OCI-LY7 (cell line): ENCODE measurements around the gene TMEM273. TPM values are rescaled to one million over a fixed set of nuclear protein-coding genes. Genes with fewer than 3 reads are reported as not detected.

ENCODE experiments used
- BruUV-seq: library from RNA; stranded (reverse); fragments of 400-500 nt; replicated peaks from 2 replicates; lab custom pipeline; 2021; lab: Mats Ljungman, UMichigan
- CTCF ChIA-PET: fragments of 300-600 bp; sonication (Branson Sonifier 250); formaldehyde crosslinking; loops from one replicate; lab custom pipeline; 2022; ENCODE audit warnings: antibody characterized with exemption; ENCODE audit not compliant: unreplicated experiment; lab: Charles Lee
- POLR2A ChIA-PET: fragments of 300-600 bp; sonication (Branson Sonifier 250); formaldehyde crosslinking; loops from one replicate; lab custom pipeline; 2022; ENCODE audit warnings: antibody characterized with exemption; lab: Charles Lee
- DNase-seq: peaks from one replicate; pipeline ENCODE4 v3.0.0-alpha.2; 2015; ENCODE audit warnings: low spot score
- H2AFZ ChIP-seq: fragments of 200-600 bp; sonication (generic), shearing (Covaris generic); 2 replicates; pipeline ENCODE4 v1.6.1; 2014; ENCODE audit warnings: mild to moderate bottlenecking, antibody characterized with exemption, low read length, moderate library complexity
- H3K27ac ChIP-seq: fragments of 200-600 bp; sonication (generic); 2 replicates; pipeline ENCODE4 v1.5.1; 2014; ENCODE audit warnings: mixed run types, low read depth, mild to moderate bottlenecking, moderate library complexity, low read length, inconsistent platforms; ENCODE audit not compliant: poor library complexity, severe bottlenecking
- H3K36me3 ChIP-seq: fragments of 200-600 bp; sonication (generic); 2 replicates; pipeline ENCODE4 v1.6.1; 2014; ENCODE audit warnings: mild to moderate bottlenecking, antibody characterized with exemption, low read length, moderate library complexity, mixed read lengths; ENCODE audit not compliant: insufficient read depth
- H3K4me1 ChIP-seq: fragments of 200-600 bp; sonication (generic); 2 replicates; pipeline ENCODE4 v1.5.1; 2014; ENCODE audit warnings: mild to moderate bottlenecking, low read length; ENCODE audit not compliant: insufficient read depth, poor library complexity, severe bottlenecking
- H3K4me2 ChIP-seq: fragments of 200-600 bp; sonication (generic); 2 replicates; pipeline ENCODE4 v1.6.1; 2014; ENCODE audit warnings: mild to moderate bottlenecking, low read length
- H3K4me3 ChIP-seq: fragments of 200-600 bp; sonication (generic); 2 replicates; pipeline ENCODE4 v1.5.1; 2014; ENCODE audit warnings: mild to moderate bottlenecking, low read depth, low read length; ENCODE audit not compliant: poor library complexity, severe bottlenecking
- H3K79me2 ChIP-seq: fragments of 200-600 bp; sonication (generic); 2 replicates; pipeline ENCODE4 v1.6.1; 2016; ENCODE audit warnings: low read depth, mild to moderate bottlenecking, low read length, moderate library complexity, mixed read lengths; ENCODE audit not compliant: insufficient read depth
- H3K9me2 ChIP-seq: fragments of 200-600 bp; sonication (generic); 2 replicates; pipeline ENCODE4 v1.6.1; 2016; ENCODE audit warnings: mild to moderate bottlenecking, low read length, mixed read lengths; ENCODE audit not compliant: insufficient read depth
- H3K9me3 ChIP-seq: fragments of 200-600 bp; sonication (generic); 2 replicates; pipeline ENCODE4 v1.6.1; 2014; ENCODE audit warnings: mild to moderate bottlenecking, mixed run types, low read length, mixed read lengths
- H4K20me1 ChIP-seq: fragments of 200-600 bp; sonication (generic); 2 replicates; pipeline ENCODE4 v1.6.1; 2014; ENCODE audit warnings: mild to moderate bottlenecking, antibody characterized with exemption, low read length, moderate library complexity, mixed read lengths; ENCODE audit not compliant: insufficient read depth
- EZH2phosphoT487 ChIP-seq: fragments of 200-600 bp; sonication (generic); IDR thresholded peaks from 2 replicates; pipeline ENCODE4 v1.6.1; 2018; ENCODE audit warnings: low read depth, borderline replicate concordance, mild to moderate bottlenecking, mixed run types, antibody characterized with exemption, low read length, moderate library complexity, mixed read lengths
- intact Hi-C: fragments of 100-400 bp; cut with micrococcal nuclease; formaldehyde crosslinking; loops from one replicate; pipeline ENCODE4 v1.10.0; 2022; ENCODE audit not compliant: unreplicated experiment
- total RNA-seq, 2 experiments: library from RNA; depleted of rRNA in 1 of 2; stranded (reverse); fragments of >200 nt in 1 of 2; shearing (Covaris generic) in 1 of 2; gene quantifications; 2 replicates each; pipeline ENCODE4 v1.2.3, GENCODE V29; 2014 to 2022
- TF ChIP-seq, protein P1 (sequence below): fragments of 200-600 bp; sonication (generic); conservative IDR thresholded peaks from 2 replicates; pipeline ENCODE4 v1.5.1; 2014; ENCODE audit warnings: mild to moderate bottlenecking, antibody characterized with exemption, low read length, moderate library complexity, mixed read lengths

TMEM273 gene
- total RNA-seq, 2 experiments from 2014 or later = 0.82 to 1.8 TPM

DNA sequence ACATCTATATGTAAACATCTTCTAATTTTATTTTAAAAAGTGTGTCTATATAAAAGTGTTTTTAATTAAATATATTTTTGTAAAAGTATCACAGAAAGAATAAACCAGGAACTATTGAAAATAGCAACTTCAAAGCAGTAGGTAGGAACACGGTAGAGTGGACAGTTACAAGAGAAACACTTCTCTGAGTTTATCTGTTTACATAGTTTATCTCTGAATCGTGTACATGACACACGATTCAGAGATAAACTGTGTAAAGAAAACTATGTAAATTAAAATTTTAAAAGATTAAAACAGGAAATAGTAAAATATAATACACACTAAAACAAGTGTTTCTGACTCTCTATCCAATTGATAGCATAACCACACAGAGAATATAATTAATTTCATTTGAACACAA is 29.3 kb downstream of the TMEM273 start:
- no TSS peak for BruUV-seq

DNA sequence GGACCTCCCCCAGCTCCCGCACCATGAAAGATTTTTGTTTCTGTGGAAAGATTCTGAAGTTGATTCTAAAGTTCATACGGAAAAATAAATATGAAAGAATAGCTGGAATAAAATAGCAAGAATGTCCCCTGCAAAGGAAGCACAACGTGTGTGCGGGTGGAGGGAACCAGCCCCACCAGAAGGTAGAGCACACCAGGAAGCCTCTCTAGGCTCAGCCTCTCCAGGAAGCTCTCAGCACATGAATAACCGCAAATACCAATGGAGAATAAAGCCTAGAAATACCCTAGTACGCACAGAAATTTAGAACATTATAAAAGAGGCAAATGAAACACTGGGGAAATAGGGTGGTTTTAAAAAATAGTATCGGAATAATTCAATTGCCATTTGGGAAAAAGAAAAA is 29.8 kb downstream of the TMEM273 start:
- Histone ChIP-seq H3K4me3 (no peak overlapping the region), H3K36me3 (no peaks in the 10 kb centered on the region), H3K27ac (no peak overlapping the region), H4K20me1 (no peaks in the 10 kb centered on the region), H3K4me1 (peaks cover 7% of the 10 kb centered on the region), H3K4me2 (no peak overlapping the region), H3K9me3 (no peaks in the 10 kb centered on the region), H3K9me2 (no peaks in the 10 kb centered on the region), H2AFZ (no peak overlapping the region), H3K79me2 (no peaks in the 10 kb centered on the region)
- TF ChIP-seq, protein P1, sequence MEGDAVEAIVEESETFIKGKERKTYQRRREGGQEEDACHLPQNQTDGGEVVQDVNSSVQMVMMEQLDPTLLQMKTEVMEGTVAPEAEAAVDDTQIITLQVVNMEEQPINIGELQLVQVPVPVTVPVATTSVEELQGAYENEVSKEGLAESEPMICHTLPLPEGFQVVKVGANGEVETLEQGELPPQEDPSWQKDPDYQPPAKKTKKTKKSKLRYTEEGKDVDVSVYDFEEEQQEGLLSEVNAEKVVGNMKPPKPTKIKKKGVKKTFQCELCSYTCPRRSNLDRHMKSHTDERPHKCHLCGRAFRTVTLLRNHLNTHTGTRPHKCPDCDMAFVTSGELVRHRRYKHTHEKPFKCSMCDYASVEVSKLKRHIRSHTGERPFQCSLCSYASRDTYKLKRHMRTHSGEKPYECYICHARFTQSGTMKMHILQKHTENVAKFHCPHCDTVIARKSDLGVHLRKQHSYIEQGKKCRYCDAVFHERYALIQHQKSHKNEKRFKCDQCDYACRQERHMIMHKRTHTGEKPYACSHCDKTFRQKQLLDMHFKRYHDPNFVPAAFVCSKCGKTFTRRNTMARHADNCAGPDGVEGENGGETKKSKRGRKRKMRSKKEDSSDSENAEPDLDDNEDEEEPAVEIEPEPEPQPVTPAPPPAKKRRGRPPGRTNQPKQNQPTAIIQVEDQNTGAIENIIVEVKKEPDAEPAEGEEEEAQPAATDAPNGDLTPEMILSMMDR = no peak
- TF ChIP-seq EZH2phosphoT487 = no peak
- ChIA-PET CTCF (no interaction called here), POLR2A (no interaction called here)
- intact Hi-C loops = no loop called here
- BruUV-seq = no TSS peak
- no peak for DNase-seq

More for the DNA sequence above, 29.3 kb downstream of the TMEM273 start:
- no peak for TF ChIP-seq EZH2phosphoT487
- TF ChIP-seq, protein P1 = no peak
- Histone ChIP-seq H3K36me3 (no peaks in the 10 kb centered on the region), H3K27ac (no peak overlapping the region), H3K4me2 (no peak overlapping the region), H3K79me2 (no peaks in the 10 kb centered on the region), H2AFZ (no peak overlapping the region), H3K9me2 (no peaks in the 10 kb centered on the region), H3K9me3 (no peaks in the 10 kb centered on the region), H4K20me1 (no peaks in the 10 kb centered on the region), H3K4me3 (no peak overlapping the region), H3K4me1 (peaks cover 8% of the 10 kb centered on the region)
- intact Hi-C loops = no loop called here
- no peak for DNase-seq
- POLR2A ChIA-PET = no interaction called here
- CTCF ChIA-PET = no interaction called here

DNA sequence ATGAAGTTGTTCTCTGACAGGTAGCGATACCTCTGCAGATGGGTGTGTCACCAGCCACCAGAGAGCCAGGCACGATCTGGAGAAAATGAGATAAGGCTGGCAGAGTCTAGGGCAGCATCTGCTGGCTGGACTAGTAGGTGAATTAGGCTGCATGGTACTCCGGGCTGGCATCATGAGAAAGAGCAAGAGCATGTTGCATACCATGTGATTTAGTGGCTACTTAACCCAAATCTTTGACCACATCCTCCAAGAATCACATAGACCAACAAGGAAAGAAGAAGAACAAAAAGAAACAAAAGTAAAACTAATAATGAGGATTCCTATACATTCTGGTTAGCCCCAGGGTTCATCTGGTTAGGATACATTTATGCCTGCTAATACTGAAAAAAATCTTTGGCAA is 31.0 kb downstream of the TMEM273 start:
- no peak overlapping the region for H3K4me3 ChIP-seq
- no peaks in the 10 kb centered on the region for H3K9me2 ChIP-seq
- peaks cover 14% of the 10 kb centered on the region for H3K4me1 ChIP-seq
- no peaks in the 10 kb centered on the region for H3K36me3 ChIP-seq
- POLR2A ChIA-PET = no interaction called here
- no peak overlapping the region for H2AFZ ChIP-seq
- no peak overlapping the region for H3K27ac ChIP-seq
- intact Hi-C loops = no loop called here
- H3K9me3 ChIP-seq = no peaks in the 10 kb centered on the region
- no TSS peak for BruUV-seq
- H3K4me2 ChIP-seq = no peak overlapping the region
- CTCF ChIA-PET = no interaction called here
- no peak for DNase-seq
- H3K79me2 ChIP-seq = no peaks in the 10 kb centered on the region
- TF ChIP-seq, protein P1 = no peak
- TF ChIP-seq EZH2phosphoT487 = no peak
- H4K20me1 ChIP-seq = no peaks in the 10 kb centered on the region
